GM19099 (cell line): Measurements from ENCODE around the gene ARRDC5.

Experiments used
- POLR2A ChIP-seq: IDR thresholded peaks from 3 replicates; pipeline ENCODE4 v1.6.1; 2011; ENCODE audit warnings: low read depth; ENCODE audit not compliant: insufficient read length; ENCODE audit errors: extremely low read depth

ARRDC5 gene

DNA sequence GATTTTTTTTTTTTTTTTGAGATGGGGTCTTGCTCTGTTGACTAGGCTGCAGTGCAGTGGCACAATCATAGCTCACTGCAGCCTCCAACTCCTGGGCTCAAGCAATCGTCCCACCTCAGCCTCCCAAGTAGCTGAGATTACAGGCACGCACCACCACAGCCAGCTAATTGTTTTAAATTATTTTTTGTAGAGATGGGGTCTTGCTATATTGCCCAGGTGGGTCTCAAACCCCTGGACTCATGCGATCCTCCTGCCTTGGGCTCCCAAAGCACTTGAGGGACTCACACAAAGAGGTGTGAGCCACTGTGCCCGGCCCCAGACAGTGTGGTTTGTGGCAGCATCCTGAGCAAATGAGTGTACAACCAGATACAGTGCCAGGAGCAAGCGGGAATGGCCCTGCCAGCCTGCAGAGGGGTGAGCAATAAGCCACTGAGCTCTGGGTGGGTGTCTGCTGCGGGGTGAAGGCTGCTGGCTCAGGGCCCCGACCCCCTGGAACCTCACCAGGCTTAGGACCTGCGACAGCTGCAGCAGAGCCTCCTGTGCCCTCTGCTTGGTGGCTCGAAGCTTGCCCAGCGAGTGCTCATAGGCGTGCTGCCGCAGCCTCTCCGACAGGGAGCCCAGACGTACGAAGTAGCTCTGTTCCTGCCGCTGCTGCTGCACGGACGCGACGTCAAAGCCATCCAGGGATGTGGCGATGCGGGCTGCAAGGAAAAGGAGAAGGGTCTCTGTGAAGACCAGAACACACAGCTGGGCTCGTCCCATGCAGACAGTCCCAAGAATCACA lies 55.3 kb downstream of the ARRDC5 start:
- no peak for TF ChIP-seq POLR2A

DNA sequence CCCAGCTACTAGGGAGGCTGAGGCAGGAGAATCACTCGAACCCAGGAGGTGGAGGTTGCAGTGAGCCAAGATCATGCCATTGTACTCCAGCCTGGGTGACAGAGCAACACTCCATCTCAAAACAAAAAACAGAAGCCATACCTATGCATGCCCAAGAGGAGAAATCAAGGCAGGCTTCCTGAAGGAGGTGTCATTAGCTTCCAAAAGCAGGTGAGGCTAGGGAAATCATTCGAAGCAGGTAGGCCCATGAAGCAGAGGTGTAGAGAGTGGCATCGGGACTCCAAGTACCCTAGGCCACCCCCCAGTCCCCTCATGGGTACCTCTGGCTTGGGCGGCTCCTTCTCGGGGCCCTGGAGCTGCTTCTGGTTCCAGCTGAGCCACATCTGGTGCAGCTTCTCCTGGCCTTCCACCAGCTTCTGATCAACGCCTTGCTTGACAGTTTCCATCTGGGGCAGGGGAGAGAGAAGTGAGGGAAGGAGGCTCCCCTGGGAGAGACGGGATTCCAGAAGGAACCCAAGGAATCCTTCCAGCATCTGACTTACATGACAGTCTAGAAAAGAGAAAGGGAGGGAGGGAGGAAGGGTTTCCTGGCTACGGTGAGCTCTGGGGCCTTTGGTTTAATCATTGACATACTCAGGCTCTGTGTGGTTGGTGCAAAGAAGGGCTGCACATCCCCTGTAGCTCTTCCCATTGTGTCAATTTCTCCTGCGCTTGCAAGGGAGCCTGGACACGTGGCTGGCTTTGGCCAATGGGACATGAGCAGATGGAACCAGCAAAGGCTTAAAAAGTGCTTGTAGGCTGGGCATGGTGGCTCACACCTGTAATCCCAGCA lies 58.1 kb downstream of the ARRDC5 start:
- TF ChIP-seq POLR2A, result no peak

DNA sequence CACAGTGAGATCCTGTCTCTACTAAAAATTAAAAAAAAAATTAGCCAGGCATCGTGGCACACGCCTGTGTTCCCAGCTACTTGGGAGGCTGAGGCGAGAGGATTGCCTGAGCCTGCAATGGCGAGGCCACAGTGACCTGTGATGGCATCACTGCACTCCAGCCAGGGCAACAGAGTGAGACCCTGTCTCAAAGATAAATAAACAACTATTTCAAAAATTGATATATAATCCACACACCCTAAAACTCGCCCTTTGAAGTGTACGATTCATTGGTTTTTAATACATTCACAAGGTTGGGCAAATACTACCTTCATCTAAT lies 59.1 kb downstream of the ARRDC5 start:
- TF ChIP-seq POLR2A, result no peak
